ENCODE data around the gene FOXJ2. TPM values are rescaled to one million over a fixed set of nuclear protein-coding genes. Genes with fewer than 3 reads are reported as not detected.

Gene FOXJ2
- total RNA-seq, 1 experiment from 2014 or later: 13.9 TPM

- no peak for DNase-seq (ENCODE audit: low spot score)
- ChIA-PET POLR2A (ENCODE audit: low non-redundant PET) (interaction anchor here (0.7 kb wide), 1 partner anchor 52 kb away, joined by 7 read pairs; no protein-coding TSS in a partner anchor), CTCF (interaction anchor here (0.7 to 1.8 kb wide), 5 partner anchors 9 to 247 kb away, joined by 3 to 16 read pairs (median 10); no protein-coding TSS in a partner anchor)
- no peaks in the 10 kb centered on the region for H3K9me3 ChIP-seq (ENCODE audit: low read depth, low read length, poor library complexity, severe bottlenecking)
- TF ChIP-seq CTCF (conservative IDR thresholded peaks at IDR 0.05; ENCODE audit: low read depth, low read length) (no peak), EZH2 (IDR thresholded peaks at IDR 0.05; ENCODE audit: borderline replicate concordance, low read depth, low read length, poor library complexity, severe bottlenecking) (no peak)
- peaks cover 32% of the 10 kb centered on the region for H3K4me1 ChIP-seq (ENCODE audit: insufficient read depth, low read length, poor library complexity, severe bottlenecking)
- H3K27me3 ChIP-seq (replicated peaks; ENCODE audit: insufficient read depth, low read depth, low read length, poor library complexity): no peaks in the 10 kb centered on the region
- BruUV-seq (replicated peaks): no TSS peak
- H3K4me3 ChIP-seq (ENCODE audit: low read depth, low read length, poor library complexity, severe bottlenecking): no peak overlapping the region
- no peaks in the 10 kb centered on the region for H3K36me3 ChIP-seq (ENCODE audit: insufficient read depth, low read length, poor library complexity, severe bottlenecking)
- H3K27ac ChIP-seq (ENCODE audit: low read depth, low read length, poor library complexity, severe bottlenecking): no peak overlapping the region
- intact Hi-C loops (cut with micrococcal nuclease; ENCODE audit: unreplicated experiment): loop anchor here (10.0 kb wide), 1 partner anchor 214 kb away; no protein-coding TSS in a partner anchor
These were observed 46.4 kb downstream of the FOXJ2 start for GRCh38 chr12:8078916-8079315.

GRCh38 chr12:8080120-8080519 lies 47.6 kb downstream of the FOXJ2 start:
- Histone ChIP-seq H3K36me3 (ENCODE audit: insufficient read depth, low read length, poor library complexity, severe bottlenecking) (no peaks in the 10 kb centered on the region), H3K4me3 (ENCODE audit: low read depth, low read length, poor library complexity, severe bottlenecking) (no peak overlapping the region), H3K27me3 (replicated peaks; ENCODE audit: insufficient read depth, low read depth, low read length, poor library complexity) (no peaks in the 10 kb centered on the region), H3K4me1 (ENCODE audit: insufficient read depth, low read length, poor library complexity, severe bottlenecking) (peaks cover 32% of the 10 kb centered on the region), H3K9me3 (ENCODE audit: low read depth, low read length, poor library complexity, severe bottlenecking) (no peaks in the 10 kb centered on the region), H3K27ac (ENCODE audit: low read depth, low read length, poor library complexity, severe bottlenecking) (no peak overlapping the region)
- no peak for TF ChIP-seq CTCF (conservative IDR thresholded peaks at IDR 0.05; ENCODE audit: low read depth, low read length)
- no peak for TF ChIP-seq EZH2 (IDR thresholded peaks at IDR 0.05; ENCODE audit: borderline replicate concordance, low read depth, low read length, poor library complexity, severe bottlenecking)
- intact Hi-C loops (cut with micrococcal nuclease; ENCODE audit: unreplicated experiment): no loop called here
- ChIA-PET POLR2A (ENCODE audit: low non-redundant PET) (no interaction called here), CTCF (no interaction called here)
- BruUV-seq (replicated peaks): no TSS peak
- DNase-seq (ENCODE audit: low spot score): no peak

- Histone ChIP-seq H3K36me3 (ENCODE audit: insufficient read depth, low read length, poor library complexity, severe bottlenecking) (no peaks in the 10 kb centered on the region), H3K27me3 (replicated peaks; ENCODE audit: insufficient read depth, low read depth, low read length, poor library complexity) (no peaks in the 10 kb centered on the region), H3K9me3 (ENCODE audit: low read depth, low read length, poor library complexity, severe bottlenecking) (no peaks in the 10 kb centered on the region), H3K27ac (ENCODE audit: low read depth, low read length, poor library complexity, severe bottlenecking) (peak overlapping the region; percentile 93), H3K4me3 (ENCODE audit: low read depth, low read length, poor library complexity, severe bottlenecking) (peak overlapping the region; percentile 81), H3K4me1 (ENCODE audit: insufficient read depth, low read length, poor library complexity, severe bottlenecking) (peaks cover 32% of the 10 kb centered on the region)
- DNase-seq (ENCODE audit: low spot score): no peak
- TF ChIP-seq EZH2 (IDR thresholded peaks at IDR 0.05; ENCODE audit: borderline replicate concordance, low read depth, low read length, poor library complexity, severe bottlenecking): no peak
- no peak for TF ChIP-seq CTCF (conservative IDR thresholded peaks at IDR 0.05; ENCODE audit: low read depth, low read length)
- BruUV-seq (replicated peaks): TSS peak; percentile 95
- intact Hi-C loops (cut with micrococcal nuclease; ENCODE audit: unreplicated experiment): no loop called here
- CTCF ChIA-PET: no interaction called here
- POLR2A ChIA-PET (ENCODE audit: low non-redundant PET): no interaction called here
These were observed 48.9 kb downstream of the FOXJ2 start for GRCh38 chr12:8081251-8081920.
